ENCODE measurements around the gene REEP3.

REEP3 gene

GRCh38 chr10:63493004-63493403 is 28.2 kb upstream of the REEP3 start:
- ATAC-seq (ENCODE audit: low read depth) (no peak), DNase-seq (ENCODE audit: low spot score) (no peak)
- Histone ChIP-seq H3K27ac (ENCODE audit: poor library complexity, severe bottlenecking) (peak overlapping the region; percentile 48), H3K4me1 (ENCODE audit: insufficient read depth, poor library complexity, severe bottlenecking) (peaks cover 34% of the 10 kb centered on the region), H3K4me3 (ENCODE audit: severe bottlenecking) (no peak overlapping the region), H3K36me3 (ENCODE audit: low read depth) (peaks cover 7% of the 10 kb centered on the region; the same call in 1 of the 2 replicates), H3K27me3 (ENCODE audit: insufficient read depth, poor library complexity, severe bottlenecking) (no peaks in the 10 kb centered on the region), H3K9me3 (ENCODE audit: severe bottlenecking) (no peaks in the 10 kb centered on the region)
- TF ChIP-seq CTCF (IDR thresholded peaks at IDR 0.05; ENCODE audit: poor library complexity, severe bottlenecking): no peak

DNA sequence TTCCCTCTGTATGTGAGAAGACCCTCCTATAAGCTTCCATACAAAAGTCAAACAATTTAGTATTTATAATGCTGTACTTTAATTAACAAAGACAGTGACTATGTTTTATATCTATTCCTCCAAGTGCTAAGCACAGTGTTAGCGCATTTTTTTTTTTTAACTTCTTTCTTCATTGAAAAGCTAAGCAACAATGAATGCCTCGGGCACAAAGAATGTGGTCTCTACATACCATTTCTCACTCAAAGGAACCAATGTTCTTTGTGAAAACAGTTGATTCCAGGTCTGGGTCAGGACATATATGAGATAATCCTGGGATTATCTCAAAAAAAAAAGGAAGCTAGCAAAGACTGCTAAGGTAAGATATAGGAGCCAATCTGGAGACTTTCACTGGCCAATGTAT is 26.2 kb upstream of the REEP3 start:
- ATAC-seq (ENCODE audit: low read depth) (no peak), DNase-seq (ENCODE audit: low spot score) (no peak)
- H3K9me3 ChIP-seq (ENCODE audit: severe bottlenecking): no peaks in the 10 kb centered on the region
- no peak overlapping the region for H3K4me3 ChIP-seq (ENCODE audit: severe bottlenecking)
- TF ChIP-seq CTCF (IDR thresholded peaks at IDR 0.05; ENCODE audit: poor library complexity, severe bottlenecking): no peak
- peaks cover 7% of the 10 kb centered on the region; the same call in 1 of the 2 replicates for H3K36me3 ChIP-seq (ENCODE audit: low read depth)
- no peaks in the 10 kb centered on the region for H3K27me3 ChIP-seq (ENCODE audit: insufficient read depth, poor library complexity, severe bottlenecking)
- peaks cover 34% of the 10 kb centered on the region for H3K4me1 ChIP-seq (ENCODE audit: insufficient read depth, poor library complexity, severe bottlenecking)
- H3K27ac ChIP-seq (ENCODE audit: poor library complexity, severe bottlenecking): no peak overlapping the region

- DNase-seq (ENCODE audit: low spot score) (no peak), ATAC-seq (ENCODE audit: low read depth) (no peak)
- no peak overlapping the region for H3K27ac ChIP-seq (ENCODE audit: poor library complexity, severe bottlenecking)
- no peak for TF ChIP-seq CTCF (IDR thresholded peaks at IDR 0.05; ENCODE audit: poor library complexity, severe bottlenecking)
- peaks cover 28% of the 10 kb centered on the region for H3K4me1 ChIP-seq (ENCODE audit: insufficient read depth, poor library complexity, severe bottlenecking)
- H3K36me3 ChIP-seq (ENCODE audit: low read depth): peaks cover 7% of the 10 kb centered on the region; the same call in 1 of the 2 replicates
- H3K27me3 ChIP-seq (ENCODE audit: insufficient read depth, poor library complexity, severe bottlenecking): no peaks in the 10 kb centered on the region
- H3K9me3 ChIP-seq (ENCODE audit: severe bottlenecking): no peaks in the 10 kb centered on the region
- H3K4me3 ChIP-seq (ENCODE audit: severe bottlenecking): no peak overlapping the region
These were observed 24.6 kb upstream of the REEP3 start for GRCh38 chr10:63496561-63496960.

DNA sequence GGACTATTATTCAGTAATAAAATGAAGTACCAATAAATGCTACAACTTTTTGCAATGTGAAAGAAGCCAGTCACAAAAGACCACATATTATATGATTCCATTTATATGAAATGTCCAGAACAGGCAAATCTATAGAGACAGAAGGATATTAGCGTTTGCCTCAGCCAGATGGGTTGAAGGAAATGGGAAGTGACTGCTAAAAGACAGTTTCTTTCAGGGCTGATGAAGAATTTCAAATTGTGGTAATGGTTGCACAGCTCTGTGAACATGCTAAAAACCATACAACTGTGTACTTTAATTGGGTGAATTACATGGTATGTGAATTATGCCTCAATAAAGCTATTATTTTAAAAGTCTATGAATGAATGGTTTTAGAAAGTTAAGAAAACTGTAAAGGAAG is 23.9 kb upstream of the REEP3 start:
- no peak for DNase-seq (ENCODE audit: low spot score)
- no peak for ATAC-seq (ENCODE audit: low read depth)
- no peak overlapping the region for H3K27ac ChIP-seq (ENCODE audit: poor library complexity, severe bottlenecking)

More for the DNA sequence above, 23.9 kb upstream of the REEP3 start:
- no peaks in the 10 kb centered on the region for H3K9me3 ChIP-seq (ENCODE audit: severe bottlenecking)
- TF ChIP-seq CTCF (IDR thresholded peaks at IDR 0.05; ENCODE audit: poor library complexity, severe bottlenecking): no peak
- no peak overlapping the region for H3K4me3 ChIP-seq (ENCODE audit: severe bottlenecking)
- H3K36me3 ChIP-seq (ENCODE audit: low read depth): peaks cover 7% of the 10 kb centered on the region; the same call in 1 of the 2 replicates
- H3K4me1 ChIP-seq (ENCODE audit: insufficient read depth, poor library complexity, severe bottlenecking): peaks cover 21% of the 10 kb centered on the region
- H3K27me3 ChIP-seq (ENCODE audit: insufficient read depth, poor library complexity, severe bottlenecking): no peaks in the 10 kb centered on the region
